ENCODE results near the gene ZNF648.

GRCh38 chr1:182052355-182052754 lies 9.2 kb downstream of the ZNF648 start:
- no peak for TF ChIP-seq CTCF (IDR thresholded peaks at IDR 0.05)
- no peak for TF ChIP-seq ZFX (IDR thresholded peaks at IDR 0.05; ENCODE audit: borderline replicate concordance)

All from 22Rv1 (cell line).